G401 (cell line): Measurements from ENCODE around the gene MAT2B. TPM values are rescaled to one million over a fixed set of nuclear protein-coding genes. Genes with fewer than 3 reads are reported as not detected.

Source experiments
- DNase-seq: peaks from one replicate; pipeline ENCODE4 v3.0.0-alpha.2; 2015; ENCODE audit warnings: low spot score
- in situ Hi-C: cut with HindIII; loops from 2 replicates; pipeline ENCODE4 v1.10.0; 2016; ENCODE audit warnings: low sequenced_read_pairs, mixed read lengths
- total RNA-seq: library from RNA; depleted of rRNA; stranded (reverse); fragments of >200 nt; shearing (Covaris generic); gene quantifications from 2 replicates; pipeline ENCODE4 v1.2.3, GENCODE V29; 2014; rRNA removed

MAT2B gene
- total RNA-seq, 1 experiment from 2014 or later, result 39.8 TPM

DNA sequence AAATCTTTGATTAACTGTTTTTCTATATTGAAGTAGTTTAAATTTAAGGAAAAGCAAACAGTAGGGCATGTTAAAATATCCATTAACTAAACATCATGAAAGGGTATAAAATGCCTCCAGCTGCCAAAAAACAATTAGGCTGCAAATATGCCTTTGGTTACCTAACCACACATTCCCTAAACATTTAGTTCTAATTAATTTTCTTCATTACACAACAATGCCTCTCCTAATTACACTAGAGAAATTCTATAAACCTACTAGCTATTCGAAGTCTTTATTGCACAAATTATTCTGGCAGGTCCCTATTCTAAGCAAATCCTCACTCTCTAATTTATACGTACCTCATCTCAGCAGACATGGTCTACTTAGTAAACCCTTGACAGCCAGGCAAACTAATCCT lies 37.4 kb downstream of the MAT2B start:
- in situ Hi-C loops, result no loop called here

GRCh38 chr5:163544041-163544440 lies 38.6 kb downstream of the MAT2B start:
- in situ Hi-C loops, result no loop called here
- DNase-seq, result no peak

More for the DNA sequence above, 37.4 kb downstream of the MAT2B start:
- no peak for DNase-seq

DNA sequence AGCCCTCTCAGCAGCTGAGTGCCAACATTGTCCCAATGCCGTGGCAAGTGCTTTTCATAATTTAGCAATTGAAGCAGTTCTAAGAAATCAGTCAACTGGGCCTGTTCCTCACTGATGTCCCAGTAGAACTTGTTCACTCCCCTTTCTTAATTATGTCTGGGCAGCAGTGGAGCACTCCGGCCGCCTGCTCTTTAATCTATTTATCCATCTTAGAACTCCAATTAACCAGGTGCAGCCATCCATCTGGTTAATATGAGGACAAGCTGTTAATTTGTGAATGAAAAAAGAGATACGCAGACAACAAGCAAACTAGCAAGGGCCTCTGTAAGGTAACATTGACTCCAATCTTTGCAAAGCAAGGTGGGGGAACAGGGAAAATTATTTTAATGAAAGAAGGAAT lies 39.4 kb downstream of the MAT2B start:
- in situ Hi-C loops, result no loop called here
- DNase-seq, result no peak

GRCh38 chr5:163548649-163549048 lies 43.2 kb downstream of the MAT2B start:
- DNase-seq, result no peak
- in situ Hi-C loops, result no loop called here

DNA sequence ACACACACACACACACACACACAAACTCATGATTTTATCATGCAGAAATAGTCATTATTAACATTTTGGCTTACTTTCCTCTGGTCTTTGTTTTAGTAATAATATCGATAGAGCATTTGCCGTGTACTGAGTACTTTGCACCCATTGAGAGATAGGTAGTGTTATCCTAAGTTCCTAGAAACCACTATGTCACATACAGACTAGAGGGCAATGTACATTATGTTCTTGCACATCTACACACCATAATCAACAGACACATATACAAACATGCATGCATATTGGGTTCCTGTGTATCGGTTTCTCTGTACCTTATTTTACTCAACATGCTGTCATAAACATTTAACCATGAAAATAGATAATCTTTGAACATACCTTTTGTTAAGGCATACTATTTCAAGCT lies 45.7 kb downstream of the MAT2B start:
- no peak for DNase-seq
- in situ Hi-C loops, result no loop called here

- in situ Hi-C loops, result no loop called here
Measured at GRCh38 chr5:163552536-163552935, 47.1 kb downstream of the MAT2B start.

GRCh38 chr5:163561339-163561738 lies 55.9 kb downstream of the MAT2B start:
- DNase-seq, result no peak
- in situ Hi-C loops, result no loop called here

More at GRCh38 chr5:163552536-163552935, 47.1 kb downstream of the MAT2B start:
- DNase-seq, result no peak

DNA sequence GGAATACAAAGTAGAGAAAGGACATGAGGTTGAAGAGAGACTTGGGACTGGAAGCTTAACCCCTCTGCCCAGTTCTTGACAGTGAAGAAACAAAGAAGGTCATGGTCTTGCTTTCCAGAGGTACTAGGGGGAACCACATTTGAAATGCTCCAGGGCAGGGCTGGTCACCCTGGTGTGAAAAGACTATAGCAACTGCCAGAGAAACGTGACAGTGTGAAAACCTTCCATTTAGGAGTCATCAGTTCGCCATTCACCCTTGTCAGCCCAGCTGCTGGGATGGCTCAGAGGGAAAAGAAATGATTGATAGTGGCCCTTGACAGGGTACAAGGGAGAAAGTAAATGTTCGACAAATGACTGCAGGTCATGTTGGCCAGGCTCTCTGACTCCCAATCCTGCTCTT lies 56.7 kb downstream of the MAT2B start:
- no peak for DNase-seq
- in situ Hi-C loops, result no loop called here

DNA sequence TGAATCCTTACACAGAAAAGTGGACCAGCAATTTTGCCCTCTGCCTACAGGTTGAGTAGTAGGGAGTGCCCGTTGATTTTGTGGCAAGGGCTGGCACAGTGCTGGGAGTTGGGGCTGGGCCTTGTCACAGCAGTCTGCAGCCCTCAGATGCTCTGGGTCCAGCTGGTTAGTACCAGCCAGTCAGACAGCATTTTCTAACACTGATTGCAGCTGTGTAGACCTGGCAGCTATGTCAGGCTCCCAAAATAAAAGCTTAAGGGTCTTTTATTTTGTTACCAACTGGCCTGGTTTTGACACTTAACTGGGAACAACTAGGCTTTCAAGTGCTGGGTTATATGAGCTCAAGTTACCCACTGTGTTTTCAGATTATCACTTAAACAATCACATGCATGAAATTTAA lies 57.7 kb downstream of the MAT2B start:
- no peak for DNase-seq
- in situ Hi-C loops, result no loop called here

- in situ Hi-C loops, result no loop called here
- DNase-seq, result no peak
Measured at GRCh38 chr5:163563880-163564279, 58.5 kb downstream of the MAT2B start.

DNA sequence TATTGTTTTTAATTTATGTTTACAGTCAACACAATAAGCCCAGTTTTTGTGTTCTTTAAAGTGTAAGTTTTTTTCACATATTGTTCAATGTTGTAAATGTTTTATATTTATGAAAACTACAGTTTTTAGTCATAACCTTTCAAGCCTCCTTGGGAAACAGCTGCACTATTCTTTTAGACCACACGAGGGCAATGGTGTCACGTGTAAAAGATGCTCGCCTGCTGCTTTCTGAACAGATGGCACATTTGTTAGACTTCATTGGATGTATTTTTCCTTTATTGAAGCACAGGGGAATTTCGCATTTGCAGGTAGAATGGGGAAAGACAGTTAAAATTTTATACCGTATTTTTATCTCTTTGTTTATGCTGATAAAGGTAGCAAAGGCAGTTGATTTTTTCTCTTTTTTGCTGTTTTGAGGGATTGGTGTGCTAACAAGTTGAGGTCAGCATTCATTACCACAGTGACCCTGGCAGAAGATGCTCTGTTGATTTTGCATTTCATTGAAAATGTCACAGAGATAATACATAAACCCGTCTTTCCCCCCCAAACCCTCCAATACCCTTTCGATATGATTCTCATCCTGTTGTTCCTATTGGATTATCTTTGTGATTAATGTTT lies 59.0 kb downstream of the MAT2B start:
- DNase-seq, result peak; percentile 86
- in situ Hi-C loops, result no loop called here

DNA sequence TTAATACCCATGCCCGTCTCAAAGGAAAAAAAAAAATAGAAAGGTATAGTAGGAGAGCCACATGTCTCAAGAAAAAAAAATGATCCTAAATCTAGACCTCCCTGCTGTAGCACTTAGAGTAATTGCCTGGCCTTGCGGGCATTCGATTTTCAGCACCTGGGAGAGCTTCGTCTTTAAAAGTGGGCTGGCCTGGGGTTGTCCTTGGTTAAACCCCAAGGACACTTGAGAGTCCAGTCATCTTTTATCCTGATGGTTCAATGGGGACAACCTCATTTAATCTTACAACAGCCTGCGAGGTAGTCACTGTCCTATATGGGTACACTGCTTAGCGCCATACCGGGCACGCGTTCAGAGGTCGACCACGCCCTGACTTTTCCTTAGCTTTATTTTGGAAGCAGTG lies 60.1 kb downstream of the MAT2B start:
- in situ Hi-C loops, result no loop called here

GRCh38 chr5:163565931-163566608 lies 60.7 kb downstream of the MAT2B start:
- in situ Hi-C loops, result no loop called here
- DNase-seq, result peak; percentile 71

More for the DNA sequence above, 60.1 kb downstream of the MAT2B start:
- DNase-seq, result peak; percentile 22

DNA sequence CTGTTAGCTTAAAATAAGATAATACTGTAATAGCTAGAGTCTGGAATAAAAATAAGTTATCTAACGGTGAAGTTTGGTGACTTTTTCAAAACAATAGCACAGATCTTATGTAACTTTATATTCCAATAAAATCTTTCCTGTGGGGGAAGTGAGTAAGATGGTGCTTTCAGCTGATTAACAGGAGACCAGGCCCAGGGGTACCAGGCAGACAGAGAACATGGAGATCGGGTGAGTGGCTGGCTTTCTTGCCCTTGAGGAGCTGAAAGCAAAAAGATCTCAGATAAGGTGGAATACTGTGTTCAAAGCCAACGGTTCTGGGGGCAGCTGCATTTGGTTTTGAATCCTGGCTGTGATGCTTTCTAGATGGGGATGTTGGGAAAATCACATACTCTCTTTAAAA lies 61.3 kb downstream of the MAT2B start:
- no peak for DNase-seq
- in situ Hi-C loops, result no loop called here

DNA sequence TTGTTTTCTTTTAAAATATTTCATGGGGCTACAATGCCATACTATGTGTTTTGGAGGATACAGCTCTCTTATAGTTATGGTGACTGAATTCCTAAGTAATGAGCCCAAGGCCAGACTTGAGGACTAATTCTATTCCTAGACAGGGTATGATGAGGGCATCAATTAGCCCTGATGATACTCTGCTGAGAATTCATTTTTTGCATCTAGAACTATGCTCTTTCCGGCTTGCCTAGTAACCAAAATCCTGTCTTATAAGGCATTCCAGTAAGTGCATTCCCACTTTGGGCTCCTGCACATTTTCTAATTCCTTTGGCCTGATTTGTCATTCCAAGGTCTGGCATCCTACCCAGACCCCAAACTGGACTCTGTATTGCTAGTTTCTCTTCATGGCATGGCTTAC lies 62.4 kb downstream of the MAT2B start:
- in situ Hi-C loops, result no loop called here
- no peak for DNase-seq

Other genes with a start within 250 kb of the MAT2B start
- 422 and 554 TPM in 2 replicates for gene CCNG1, start 68.0 kb upstream of the MAT2B start, total RNA-seq
- gene NUDCD2, start 45.5 kb upstream of the MAT2B start, total RNA-seq, result 14.1 and 27.4 TPM in 2 replicates
- 51.6 and 77.6 TPM in 2 replicates for gene HMMR, start 45.0 kb upstream of the MAT2B start, total RNA-seq